Activated CD4-positive, CD25-positive, alpha-beta regulatory T cell treated with anti-CD3 and anti-CD28 coated beads, Interleukin-2, amount 50 U/mL, for 16 hours (primary cell): ENCODE results near the gene MED10.

Experiments used
- DNase-seq: peaks from one replicate; pipeline ENCODE4 v3.0.0-alpha.2; 2020; ENCODE audit warnings: low read depth, low spot score

MED10 gene

GRCh38 chr5:6350277-6351090, 27.9 kb downstream of the MED10 start:
- DNase-seq, result no peak

DNA sequence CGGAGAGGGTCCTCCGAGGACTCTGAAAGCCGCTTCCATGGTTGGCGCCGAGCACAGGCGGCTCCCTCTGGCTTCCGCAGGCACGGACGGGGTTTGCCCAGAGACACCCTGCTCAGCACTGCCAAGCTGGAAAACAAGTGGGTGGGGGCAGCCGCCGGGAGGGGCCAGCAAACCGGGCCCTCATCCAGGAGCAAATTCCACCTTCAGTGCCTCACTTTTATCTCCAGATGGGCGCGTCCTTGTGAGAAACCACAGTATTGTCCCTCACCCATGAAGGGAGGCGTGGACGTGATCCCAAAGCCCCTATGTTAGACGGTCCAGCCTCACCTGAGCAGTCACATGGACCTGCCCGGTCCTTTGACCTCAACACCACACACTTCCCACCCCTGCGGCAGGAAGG, 29.0 kb downstream of the MED10 start:
- DNase-seq, result no peak

GRCh38 chr5:6348476-6349000, 29.8 kb downstream of the MED10 start:
- DNase-seq, result no peak

DNA sequence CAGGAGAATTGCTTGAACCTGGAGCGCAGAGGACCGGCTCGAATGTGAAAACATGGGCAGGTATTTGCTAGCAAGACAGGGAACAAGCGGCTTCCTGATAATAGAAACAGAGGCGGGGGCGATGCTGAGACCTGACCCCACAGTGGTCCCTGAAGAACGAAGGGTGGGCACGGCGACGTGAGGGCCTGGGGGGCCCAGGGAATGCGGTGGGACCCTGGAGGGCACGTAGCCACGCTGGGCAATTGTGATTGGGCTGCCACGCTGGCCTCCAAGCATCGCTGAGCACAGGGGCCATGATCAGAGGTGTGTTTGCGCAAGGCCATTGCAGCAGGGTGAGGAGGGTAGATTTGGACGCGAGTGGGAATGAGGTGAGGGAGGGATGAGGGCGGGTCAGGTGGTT, 30.7 kb downstream of the MED10 start:
- no peak for DNase-seq

DNA sequence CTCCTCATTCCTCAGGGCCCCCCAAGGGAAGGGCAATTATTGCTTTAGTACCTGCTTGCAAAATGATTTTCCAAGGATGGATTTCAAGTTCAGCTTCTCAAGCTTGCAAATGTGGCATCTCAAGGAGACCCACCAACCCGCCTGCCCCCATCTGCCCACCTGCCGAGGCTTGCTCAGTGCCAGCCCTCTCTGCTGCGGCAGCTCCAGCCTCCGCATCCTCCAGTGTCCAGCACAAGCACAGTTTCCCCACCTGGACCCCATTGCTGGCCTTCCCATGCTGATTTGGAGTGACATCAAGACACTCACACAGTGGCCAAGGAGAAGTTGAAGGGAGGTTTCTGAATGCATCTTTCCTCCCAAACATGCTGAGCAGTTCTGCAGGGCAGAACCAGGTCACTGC, 31.2 kb downstream of the MED10 start:
- no peak for DNase-seq

DNA sequence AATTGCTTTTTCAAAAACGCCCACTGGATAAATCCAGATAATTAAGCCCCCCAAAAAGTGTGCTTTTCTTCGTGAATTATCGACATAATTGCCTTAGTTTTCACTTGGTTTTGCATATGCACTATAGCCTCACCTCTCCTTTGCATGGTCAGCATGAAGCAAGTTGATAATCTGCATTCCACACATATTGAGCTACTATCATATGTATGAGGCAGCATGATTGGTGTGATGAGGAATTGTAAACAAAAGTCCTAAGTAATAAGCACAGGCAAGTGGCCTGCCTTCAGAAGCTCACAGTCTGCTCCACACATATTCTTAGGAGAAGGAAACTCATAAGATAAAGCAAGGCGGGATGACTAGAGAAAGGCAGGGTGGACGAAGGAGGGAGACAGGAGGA, 33.8 kb downstream of the MED10 start:
- no peak for DNase-seq

DNA sequence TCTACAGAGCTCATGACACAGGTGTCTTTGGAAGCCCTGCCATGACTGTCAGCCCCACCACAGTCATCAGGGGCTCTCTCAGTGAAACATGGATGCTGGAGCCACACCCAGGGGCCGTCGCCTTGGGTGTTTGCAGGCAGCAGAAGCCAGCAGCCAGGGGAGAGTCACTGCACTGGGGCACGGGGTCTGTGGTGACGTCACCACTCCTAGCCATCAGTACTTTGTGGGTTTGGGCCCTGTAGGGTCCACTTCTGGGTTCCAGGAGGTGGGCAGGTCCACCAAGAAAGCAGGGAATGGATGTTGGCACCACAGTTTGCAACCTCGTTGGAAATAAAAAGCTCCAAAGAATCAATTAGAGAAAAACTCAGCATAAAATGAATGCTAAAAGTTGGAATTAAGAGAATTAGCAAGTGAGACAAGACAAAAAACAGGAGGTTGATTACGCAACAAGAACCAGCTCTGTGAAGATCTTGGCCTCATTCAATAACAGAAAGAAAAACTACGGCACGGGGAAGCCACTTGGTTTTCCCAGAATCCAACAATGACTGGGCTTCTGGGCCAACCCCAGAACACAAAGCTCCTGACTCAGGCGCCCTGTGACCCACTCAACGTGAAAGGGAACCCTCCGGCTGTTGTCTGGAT, 34.3 kb downstream of the MED10 start:
- no peak for DNase-seq

GRCh38 chr5:6342689-6343315, 35.5 kb downstream of the MED10 start:
- no peak for DNase-seq

DNA sequence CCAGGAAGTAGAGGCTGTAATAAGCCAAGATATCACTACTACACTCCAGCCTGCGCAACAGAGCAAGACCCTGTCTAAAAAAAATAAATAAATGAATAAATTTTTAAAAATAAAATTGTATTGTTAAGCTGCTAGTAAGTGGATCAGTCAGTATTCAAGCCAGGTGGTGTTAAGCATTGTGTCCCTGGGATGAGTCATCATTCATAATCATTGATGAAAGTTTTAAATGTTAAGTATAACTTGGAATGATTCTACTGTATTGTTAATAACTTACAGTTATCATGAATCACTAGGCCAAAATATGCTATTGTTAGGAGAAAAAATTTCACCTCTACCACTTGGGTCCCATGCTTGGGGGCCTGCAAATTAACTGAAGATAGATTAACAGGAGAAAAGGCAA, 38.2 kb downstream of the MED10 start:
- no peak for DNase-seq

- no peak for DNase-seq
Observed at GRCh38 chr5:6338871-6339270, 39.5 kb downstream of the MED10 start.

GRCh38 chr5:6338135-6338534, 40.2 kb downstream of the MED10 start:
- DNase-seq, result no peak

DNA sequence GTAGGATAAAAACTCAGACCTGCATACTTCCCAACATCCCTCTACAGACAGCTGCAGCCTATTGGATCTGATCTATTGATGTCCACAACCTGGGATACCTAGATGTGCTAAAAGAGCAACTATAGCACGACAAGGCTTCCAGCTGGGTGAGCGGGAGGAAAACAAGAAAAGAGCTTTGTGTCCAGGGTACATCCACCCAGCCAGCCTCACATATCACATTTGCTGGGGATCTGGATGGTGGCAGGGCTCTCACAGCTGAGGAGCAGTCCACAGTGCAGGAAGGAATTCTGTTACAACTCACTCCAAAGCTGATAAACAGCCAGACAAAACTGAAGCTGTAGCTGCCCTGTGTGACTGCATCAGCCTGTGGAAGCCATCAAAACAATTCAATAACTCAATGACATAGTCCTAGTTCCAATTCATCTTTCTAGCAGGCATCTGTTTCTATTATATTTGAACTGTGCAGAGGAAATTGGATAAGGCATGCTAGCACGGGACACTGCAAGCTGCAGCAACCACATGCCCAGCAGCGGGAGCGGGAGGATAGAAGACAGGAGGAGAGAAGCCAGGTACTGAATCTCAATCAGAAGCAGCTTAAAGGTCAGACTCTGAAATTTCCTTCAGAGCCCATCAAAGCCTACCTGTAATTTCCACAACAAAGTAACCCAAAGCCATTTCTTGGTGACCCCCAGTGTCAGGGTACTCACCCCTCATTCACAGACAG, 45.0 kb downstream of the MED10 start:
- DNase-seq, result no peak

DNA sequence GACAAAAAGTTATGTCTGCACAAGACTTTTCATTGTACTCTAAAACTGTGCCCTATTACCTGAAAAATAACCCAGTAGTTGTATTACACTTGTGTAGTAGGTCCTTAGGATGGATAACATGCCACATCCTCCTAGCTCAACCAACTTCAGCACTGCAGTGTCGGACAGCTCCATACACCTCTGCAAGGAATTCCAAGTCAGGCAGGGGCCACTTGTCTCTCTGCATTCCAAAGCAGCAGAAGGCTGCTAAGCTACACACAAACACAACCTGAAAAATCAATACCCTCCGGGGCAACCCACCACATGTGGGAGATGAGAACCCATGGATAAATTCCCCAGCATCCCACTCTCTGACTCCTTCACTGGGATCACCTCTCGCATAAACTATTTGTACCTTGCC, 50.2 kb downstream of the MED10 start:
- no peak for DNase-seq

GRCh38 chr5:6326776-6327175, 51.6 kb downstream of the MED10 start:
- DNase-seq, result no peak

DNA sequence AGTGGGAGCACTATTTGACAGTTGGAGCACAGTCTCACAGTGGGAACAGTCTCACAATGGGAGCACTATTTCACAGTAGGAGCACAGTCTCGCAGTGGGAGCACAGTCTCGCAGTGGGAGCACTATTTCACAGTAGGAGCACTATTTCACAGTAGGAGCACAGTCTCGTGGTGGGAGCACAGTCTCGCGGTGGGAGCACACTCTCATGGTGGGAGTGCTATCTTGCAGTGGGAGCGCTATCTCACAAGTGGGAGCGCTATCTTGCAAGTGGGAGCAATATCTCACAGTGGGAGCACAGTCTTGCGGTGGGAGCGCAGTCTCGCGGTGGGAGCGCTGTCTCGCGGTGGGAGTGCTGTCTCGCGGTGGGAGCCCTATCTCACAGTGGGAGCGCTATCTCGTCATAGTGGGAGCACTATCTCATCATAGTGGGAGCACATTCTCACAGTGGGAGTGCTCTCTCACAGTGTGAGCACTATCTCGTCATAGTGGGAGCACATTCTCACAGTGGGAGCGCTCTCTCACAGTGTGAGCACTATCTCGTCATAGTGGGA, 56.1 kb downstream of the MED10 start:
- DNase-seq, result no peak
